ENCODE measurements around the gene SLC7A14. TPM values are rescaled to one million over a fixed set of nuclear protein-coding genes. Genes with fewer than 3 reads are reported as not detected.

Gene SLC7A14
- polyA plus RNA-seq, 2 of the 4 experiments (the other 2 are of a cell fraction) = not detected

- TF ChIP-seq REST (IDR thresholded peaks at IDR 0.05) (no peak), ESRRA (IDR thresholded peaks at IDR 0.05; ENCODE audit: borderline replicate concordance, low read length) (no peak), ZSCAN20 (CRISPR knock-in tag; IDR thresholded peaks at IDR 0.05) (no peak), HES2 (IDR thresholded peaks at IDR 0.05) (no peak), JUNB (IDR thresholded peaks at IDR 0.05) (no peak), ATOH8 (CRISPR knock-in tag; IDR thresholded peaks at IDR 0.05; ENCODE audit: low read depth) (no peak)
Observed at GRCh38 chr3:170475092-170475685, 110.7 kb downstream of the SLC7A14 start (continued).

GRCh38 chr3:170473358-170473757, 112.5 kb downstream of the SLC7A14 start:
- 52% methylated on average over 3 of the region's 3 CpGs for WGBS (ENCODE audit: missing lambda C conversion rate)

GRCh38 chr3:170471149-170471548, 114.7 kb downstream of the SLC7A14 start:
- H3K9me3 ChIP-seq = no peaks in the 10 kb centered on the region
- peak overlapping the region in 1 of 2 experiments; percentile 57; a peak in 2 of 6 replicates for H3K27ac ChIP-seq
- no peak overlapping the region for H3K4me3 ChIP-seq
- peak overlapping the region; percentile 65; the same call in 2 of the 3 replicates for H3K4me2 ChIP-seq
- H3K4me1 ChIP-seq = peaks cover 38% of the 10 kb centered on the region
- ChIA-PET CTCF (no interaction called here), POLR2A (no interaction called here)
- DNase-seq (ENCODE audit: low read depth in 1 of 2, low spot score in 1 of 2) = no peak
- FAIRE-seq = no peak
- WGBS (ENCODE audit: missing lambda C conversion rate) = 70% methylated on average over 3 of the region's 3 CpGs
- ATAC-seq = peak in 1 of 2 experiments; percentile 15; a peak in 1 of 6 replicates
- TF ChIP-seq HOXB5 (CRISPR knock-in tag; IDR thresholded peaks at IDR 0.05) = no peak
- TF ChIP-seq HMGXB4 (CRISPR knock-in tag; IDR thresholded peaks at IDR 0.05; ENCODE audit: borderline replicate concordance) = no peak
- TF ChIP-seq RFX5 (IDR thresholded peaks at IDR 0.05) = no peak
- no peak for TF ChIP-seq POLR2AphosphoS2 (conservative IDR thresholded peaks at IDR 0.05; ENCODE audit: low read length)
- no peak for TF ChIP-seq REST (IDR thresholded peaks at IDR 0.05)
- no peak for TF ChIP-seq FOXS1 (CRISPR knock-in tag; IDR thresholded peaks at IDR 0.05)

More at GRCh38 chr3:170473358-170473757, 112.5 kb downstream of the SLC7A14 start:
- H3K9me3 ChIP-seq = no peaks in the 10 kb centered on the region
- FAIRE-seq = no peak
- no peak for ATAC-seq
- H3K4me1 ChIP-seq = peaks cover 28% of the 10 kb centered on the region
- H3K27ac ChIP-seq = no peak overlapping the region
- no peak for TF ChIP-seq FOSL2 (IDR thresholded peaks at IDR 0.05)
- TF ChIP-seq FOSL2 (CRISPR knock-in tag; IDR thresholded peaks at IDR 0.05) = no peak
- TF ChIP-seq SMC3 (IDR thresholded peaks at IDR 0.05) = no peak
- no peak for TF ChIP-seq CTCF (IDR thresholded peaks at IDR 0.05)
- TF ChIP-seq CBX2 (IDR thresholded peaks at IDR 0.05; ENCODE audit: borderline replicate concordance, low read depth) = no peak
- TF ChIP-seq RCOR1 (IDR thresholded peaks at IDR 0.05; ENCODE audit: low read depth, low read length) = no peak
- no peak for TF ChIP-seq ATOH8 (CRISPR knock-in tag; IDR thresholded peaks at IDR 0.05; ENCODE audit: low read depth)
- no peak for TF ChIP-seq NR3C1 (IDR thresholded peaks at IDR 0.05)
- TF ChIP-seq EP300 (IDR thresholded peaks at IDR 0.05) = no peak
- no peak for TF ChIP-seq RNF2 (IDR thresholded peaks at IDR 0.05; ENCODE audit: borderline replicate concordance, low read depth)
- DNase-seq (ENCODE audit: low read depth in 1 of 2, low spot score in 1 of 2) = no peak
- H3K4me3 ChIP-seq = no peak overlapping the region
- H3K4me2 ChIP-seq = no peak overlapping the region
- CTCF ChIA-PET = interaction anchor here (1.0 kb wide), 1 partner anchor 338 kb away, joined by 4 read pairs; no protein-coding TSS in a partner anchor
- POLR2A ChIA-PET = no interaction called here
